Heart left ventricle (tissue), 16 donors: ENCODE measurements around the gene RBM4. TPM values are rescaled to one million over a fixed set of nuclear protein-coding genes. Genes with fewer than 3 reads are reported as not detected.

Experiments used
- ATAC-seq, 4 donors: fragments of 200-7000 bp; cut with Tn5 transposase; one replicate each; pipeline ENCODE4 v1.9.1; 2020 to 2022; ENCODE audit warnings: moderate library complexity in 4 of 4, mild to moderate bottlenecking in 3 of 4, moderate number of reproducible peaks in 1 of 4
- DNase-seq, 5 donors: peaks; one replicate each; pipeline ENCODE4 v3.0.0-alpha.2; 2020
- H3K27ac ChIP-seq, 12 donors: fragments of 200-600 bp; sonication (generic) in 4 of 12; one replicate each; pipeline versions ENCODE4 v1.5.0 to v1.8.0; 2016 to 2022; ENCODE audit warnings: mild to moderate bottlenecking in 2 of 12
- H3K27me3 ChIP-seq, 9 donors: fragments of 200-600 bp; sonication (generic) in 2 of 9; one replicate each; pipeline versions ENCODE4 v1.5.1 to v1.8.0; 2016 to 2022; ENCODE audit warnings: mild to moderate bottlenecking in 3 of 9
- H3K36me3 ChIP-seq, 9 donors: fragments of 200-600 bp; sonication (generic) in 2 of 9; one replicate each; pipeline versions ENCODE4 v1.5.0 to v1.8.0; 2018 to 2022; ENCODE audit warnings: mild to moderate bottlenecking in 2 of 9
- H3K4me1 ChIP-seq, 12 donors: fragments of 200-600 bp; sonication (generic) in 4 of 12; one replicate each; pipeline versions ENCODE4 v1.5.0 to v1.8.0; 2016 to 2022; ENCODE audit warnings: mild to moderate bottlenecking in 3 of 12
- H3K4me3 ChIP-seq, 12 donors: fragments of 200-600 bp; sonication (generic) in 4 of 12; one replicate each; pipeline versions ENCODE4 v1.5.0 to v1.8.0; 2017 to 2022; ENCODE audit warnings: mild to moderate bottlenecking in 9 of 12, moderate library complexity in 4 of 12
- H3K9me3 ChIP-seq, 12 donors: fragments of 200-600 bp; sonication (generic) in 4 of 12; one replicate each; pipeline versions ENCODE4 v1.5.0 to v1.8.0; 2016 to 2022; ENCODE audit warnings: mild to moderate bottlenecking in 1 of 12
- POLR2A ChIP-seq, 2 donors: fragments of 450-650 bp; IDR thresholded peaks; one replicate each; pipeline ENCODE4 v1.6.1; 2017; ENCODE audit warnings: antibody characterized with exemption in 2 of 2, mild to moderate bottlenecking in 2 of 2, moderate library complexity in 2 of 2
- WGBS, 4 donors: extraction: QIAGEN DNeasy Blood & Tissue Kit in 2 of 4; methylation state at CpG; one replicate each; pipeline versions ENCODE4 v1.1.5 to v1.1.7; 2013 to 2018; 5-methylcytosine and 5-hydroxymethylcytosine counted together
- intact Hi-C, 10 donors: fragments of 100-400 bp; cut with DNase I; formaldehyde crosslinking; loops; one replicate each; pipeline versions ENCODE4 v1.11.1 to v1.14.2; 2022
- polyA plus RNA-seq, 2 donors: library from polyadenylated mRNA; stranded (reverse); fragments of 200-250 nt; gene quantifications; one replicate each; pipeline ENCODE4 v1.2.3, GENCODE V29; 2013
- total RNA-seq, 9 donors: library from RNA; depleted of rRNA in 2 of 9; stranded (reverse); fragments of >200 nt in 2 of 9; fragmentation: NEBNext Ultra II Directional in 3 of 9; extraction: Animal tissue kit (Norgen Biotek cat#: 25700) in 3 of 9; gene quantifications; one replicate each; pipeline versions ENCODE4 v1.1.0 to v1.2.4, GENCODE V29; 2016 to 2023
- TF ChIP-seq, protein P1 (sequence below), 12 donors: fragments of 200-600 bp; sonication (generic) in 4 of 12; IDR thresholded peaks; one replicate each; pipeline versions ENCODE4 v1.5.0 to v1.8.0; 2018 to 2022; ENCODE audit warnings: antibody characterized with exemption in 12 of 12, mild to moderate bottlenecking in 5 of 12
- donor health status: ischemic (EF 13 %, LVEDD 7.1; RV severe dilation, severe dysfunction).
- donor health status: healthy with polysubstance abuse.
- donor health status: DM: no; HTN: yes; CAD: no.
- donor health status: DM: no; HTN: no; CAD: no.
- donor health status: ischemic (EF 25% LVEDD 6.9; RV normal size, moderate dysfunction).
- donor health status: ischemic (EF 25% LVEDD 5.7; RV mildly dilated, moderate dysfunction).
- donor health status: healthy.
- donor health status: DM: yes; HTN: yes; CAD: no.
- donor health status: ischemic (EF 35%, LVEDD 5.7; RV mildly dilated, moderate dysfunction).
- donor health status: nonischemic (EF 11% LVEDD 7.7; RV severe dilation, severe dysfunction).
- donor health status: DM: yes; HTN: yes; CAD: no.
- donor health status: PGD.
- donor health status: ischemic (EF 29% LVEDD 5.4; RV normal size, mild dysfunction).
- donor health status: nonischemic (EF 23%, LVEDD 6.1; RV moderate dilation, normal function).

Gene RBM4
- total and polyA plus RNA-seq, 11 donors = 46.4 to 89.4 (median 56.6) TPM

DNA sequence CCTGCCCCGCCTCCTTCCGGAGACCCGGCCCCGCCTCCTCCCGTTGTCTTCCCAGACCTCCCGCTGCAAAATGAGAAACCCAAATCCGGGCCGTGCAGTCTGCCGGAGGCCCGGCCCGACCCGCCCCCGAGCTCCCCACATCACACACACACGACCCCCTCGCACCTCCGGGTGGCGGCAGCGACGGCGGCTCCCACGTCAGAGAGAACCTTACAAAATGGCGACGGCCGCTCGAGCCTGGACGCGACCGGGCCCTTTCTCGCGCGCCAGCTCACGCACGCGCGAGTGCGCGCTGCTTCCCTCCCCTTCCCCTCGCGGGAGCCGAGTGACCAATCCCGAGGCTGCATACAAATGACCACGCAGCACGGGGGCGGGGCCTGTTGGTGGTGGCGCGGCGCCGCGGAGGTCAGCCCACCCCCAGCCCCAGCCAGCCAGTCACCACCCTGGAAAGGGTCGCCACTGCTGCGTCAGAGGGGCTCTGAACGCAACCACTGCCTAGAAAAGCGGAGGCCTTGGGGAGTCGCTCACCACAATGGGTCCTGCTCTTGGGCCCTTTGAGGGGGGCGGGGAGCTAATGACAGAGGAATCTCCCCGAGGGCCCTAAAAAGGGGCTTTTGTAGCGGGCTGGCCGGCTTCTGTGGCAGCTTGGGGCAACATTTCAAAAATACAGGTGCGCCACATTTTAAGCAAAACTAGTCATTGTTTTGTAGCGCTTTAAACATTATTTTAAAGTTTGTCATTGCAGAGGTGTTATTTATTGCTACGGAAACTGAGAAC lies 39.3 kb downstream of the RBM4 start, which contains the start of gene RBM4B:
Gene RBM4B, minus strand, starts transcription at position 289 of the 777 bp plus-strand sequence. CDS start 808 bp downstream, outside the sequence.
- intact Hi-C loops = loop anchor here (1.0 to 10.0 kb wide), 15 partner anchors 39 to 365 kb away; partner anchors contain the start of genes CCDC87 (in 6 of the 10), CCS (in 6 of the 10), RBM4 (in 3 of the 10) and RBM14 (in 2 of the 10)
- Histone ChIP-seq H3K4me1 (peaks cover 0 to 48% (median 26%) of the 10 kb centered on the region in 12 donors), H3K36me3 (peaks cover 0 to 13% (median 0%) of the 10 kb centered on the region in 9 donors), H3K4me3 (peak within 1 kb of the TSS; percentile 56 to 83 (median 72)), H3K9me3 (no peaks in the 10 kb centered on the region), H3K27me3 (no peaks in the 10 kb centered on the region), H3K27ac (peak within 1 kb of the TSS; percentile 84 to 98 (median 92))
- TF ChIP-seq POLR2A (IDR thresholded peaks at IDR 0.05) = peak; percentile 70 to 91
- TF ChIP-seq, protein P1, sequence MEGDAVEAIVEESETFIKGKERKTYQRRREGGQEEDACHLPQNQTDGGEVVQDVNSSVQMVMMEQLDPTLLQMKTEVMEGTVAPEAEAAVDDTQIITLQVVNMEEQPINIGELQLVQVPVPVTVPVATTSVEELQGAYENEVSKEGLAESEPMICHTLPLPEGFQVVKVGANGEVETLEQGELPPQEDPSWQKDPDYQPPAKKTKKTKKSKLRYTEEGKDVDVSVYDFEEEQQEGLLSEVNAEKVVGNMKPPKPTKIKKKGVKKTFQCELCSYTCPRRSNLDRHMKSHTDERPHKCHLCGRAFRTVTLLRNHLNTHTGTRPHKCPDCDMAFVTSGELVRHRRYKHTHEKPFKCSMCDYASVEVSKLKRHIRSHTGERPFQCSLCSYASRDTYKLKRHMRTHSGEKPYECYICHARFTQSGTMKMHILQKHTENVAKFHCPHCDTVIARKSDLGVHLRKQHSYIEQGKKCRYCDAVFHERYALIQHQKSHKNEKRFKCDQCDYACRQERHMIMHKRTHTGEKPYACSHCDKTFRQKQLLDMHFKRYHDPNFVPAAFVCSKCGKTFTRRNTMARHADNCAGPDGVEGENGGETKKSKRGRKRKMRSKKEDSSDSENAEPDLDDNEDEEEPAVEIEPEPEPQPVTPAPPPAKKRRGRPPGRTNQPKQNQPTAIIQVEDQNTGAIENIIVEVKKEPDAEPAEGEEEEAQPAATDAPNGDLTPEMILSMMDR (IDR thresholded peaks at IDR 0.05) = no peak
- 1% methylated on average over 26 to 61 of the region's 61 CpGs for WGBS, 4 donors
- peak; percentile 96 to 98 (median 97) for DNase-seq
- peak; percentile 98 to 99 (median 98) for ATAC-seq

DNA sequence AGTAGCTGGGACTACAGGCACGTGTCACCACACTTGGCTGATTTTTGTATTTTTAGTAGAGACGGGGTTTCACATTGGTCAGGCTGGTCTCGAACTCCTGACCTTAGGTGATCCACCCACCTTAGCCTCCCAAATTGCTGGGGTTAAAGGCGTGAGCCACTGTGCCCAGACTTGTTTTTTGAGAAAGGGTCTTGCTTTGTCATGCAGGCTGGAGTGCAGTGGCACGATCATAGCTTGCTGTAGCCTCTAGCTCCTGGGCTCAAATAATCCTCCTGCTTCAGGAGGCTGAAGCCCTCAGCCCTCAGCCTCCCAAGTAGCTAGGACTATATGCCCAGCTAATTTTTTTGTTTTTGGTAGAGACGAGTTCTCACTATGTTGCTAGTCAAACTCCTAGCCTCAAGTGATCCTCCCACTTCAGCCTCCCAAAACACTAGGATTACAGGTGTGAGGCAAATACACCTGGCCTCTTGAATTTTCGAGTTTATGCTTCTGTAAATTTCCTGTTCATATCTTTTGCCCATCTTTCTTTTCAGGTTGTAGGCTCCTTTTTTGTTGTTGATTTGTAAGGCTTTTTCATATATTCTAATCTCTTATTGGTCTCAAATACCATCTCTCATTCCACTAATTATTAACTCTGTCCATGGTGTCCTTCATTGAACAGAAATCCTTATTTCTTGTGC lies 42.6 kb downstream of the RBM4 start:
- peaks cover 0 to 3% (median 0%) of the 10 kb centered on the region in 9 donors for H3K36me3 ChIP-seq
- ATAC-seq (no peak), DNase-seq (no peak)
- H3K4me3 ChIP-seq = no peak overlapping the region
- TF ChIP-seq POLR2A (IDR thresholded peaks at IDR 0.05) = no peak
- TF ChIP-seq, protein P1 (IDR thresholded peaks at IDR 0.05) = no peak
- H3K4me1 ChIP-seq = peaks cover 0 to 18% (median 14%) of the 10 kb centered on the region in 12 donors
- H3K27me3 ChIP-seq = no peaks in the 10 kb centered on the region
- no peaks in the 10 kb centered on the region for H3K9me3 ChIP-seq
- intact Hi-C loops = no loop called here
- WGBS, 4 donors = 90 to 92% (median 91%) methylated on average over 7 of the region's 7 CpGs
- H3K27ac ChIP-seq = no peak overlapping the region

DNA sequence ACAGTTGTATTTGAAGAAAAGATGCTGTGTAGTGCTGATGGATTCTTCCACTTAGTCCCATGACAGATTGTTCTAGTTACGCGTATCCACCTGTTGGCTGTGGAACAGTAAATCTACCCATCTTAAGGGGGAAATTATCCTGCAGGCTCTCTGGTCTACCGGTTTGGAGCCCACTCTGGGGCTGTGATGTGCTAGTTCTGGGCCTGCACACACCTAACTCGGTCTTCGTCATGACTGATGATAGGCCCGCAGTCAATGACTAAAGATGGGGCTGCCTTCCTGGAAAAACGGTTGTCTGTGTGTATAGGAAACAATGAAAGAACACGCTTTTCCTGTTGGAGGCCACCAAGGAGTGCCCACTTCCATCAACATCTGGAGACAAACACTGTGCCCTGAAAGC lies 45.4 kb downstream of the RBM4 start:
- Histone ChIP-seq H3K27me3 (no peaks in the 10 kb centered on the region), H3K4me1 (peaks cover 0 to 1% (median 0%) of the 10 kb centered on the region in 12 donors), H3K36me3 (no peaks in the 10 kb centered on the region), H3K4me3 (no peak overlapping the region), H3K27ac (no peak overlapping the region), H3K9me3 (no peaks in the 10 kb centered on the region)
- TF ChIP-seq, protein P1 (IDR thresholded peaks at IDR 0.05) = no peak
- no peak for TF ChIP-seq POLR2A (IDR thresholded peaks at IDR 0.05)
- DNase-seq (no peak), ATAC-seq (no peak)
- 84 to 89% (median 88%) methylated on average over 7 to 8 of the region's 8 CpGs for WGBS, 4 donors
- intact Hi-C loops = no loop called here

DNA sequence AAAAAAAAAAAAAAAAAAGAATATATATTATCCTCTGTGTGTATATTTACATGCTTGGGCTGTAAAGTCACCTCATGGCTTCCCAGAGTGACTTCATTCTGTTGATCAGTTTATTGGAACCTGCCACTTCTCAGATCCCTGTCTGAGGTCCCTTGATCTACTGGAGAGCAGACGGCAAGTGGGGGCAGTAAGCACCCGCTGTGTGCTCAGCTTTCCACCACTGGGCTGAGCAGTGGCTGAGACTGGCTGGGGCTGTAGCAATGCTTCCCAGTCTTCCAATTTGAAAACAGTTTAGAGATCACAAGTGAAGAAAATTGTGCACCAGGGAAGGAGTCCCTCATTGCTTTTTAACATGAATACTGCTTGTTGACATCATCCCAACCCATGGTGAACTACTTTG lies 46.1 kb downstream of the RBM4 start:
- Histone ChIP-seq H3K4me3 (no peak overlapping the region), H3K27me3 (no peaks in the 10 kb centered on the region), H3K9me3 (no peaks in the 10 kb centered on the region), H3K4me1 (no peaks in the 10 kb centered on the region), H3K27ac (no peak overlapping the region), H3K36me3 (no peaks in the 10 kb centered on the region)
- ATAC-seq = no peak
- intact Hi-C loops = loop anchor here in 1 of 10 donors (5.0 kb wide), 1 partner anchor 277 kb away; no protein-coding TSS in a partner anchor
- 93 to 99% (median 97%) methylated on average over 2 of the region's 2 CpGs for WGBS, 4 donors
- no peak for DNase-seq
- no peak for TF ChIP-seq POLR2A (IDR thresholded peaks at IDR 0.05)
- TF ChIP-seq, protein P1 (IDR thresholded peaks at IDR 0.05) = no peak
